Measurements from ENCODE around the gene VKORC1L1.

Gene VKORC1L1

GRCh38 chr7:65974876-65975275 lies 102.0 kb downstream of the VKORC1L1 start:
- DNase-seq (ENCODE audit: low read depth): no peak

GRCh38 chr7:65975814-65976445 lies 103.1 kb downstream of the VKORC1L1 start:
- H3K4me3 ChIP-seq (ENCODE audit: control insufficient read depth, low read depth, low read length): no peak overlapping the region
- TF ChIP-seq CTCF (conservative IDR thresholded peaks at IDR 0.05; ENCODE audit: control insufficient read depth, insufficient read depth, low read depth, low read length): no peak
- no peak for DNase-seq (ENCODE audit: low read depth)

More at GRCh38 chr7:65974876-65975275, 102.0 kb downstream of the VKORC1L1 start:
- TF ChIP-seq CTCF (conservative IDR thresholded peaks at IDR 0.05; ENCODE audit: control insufficient read depth, insufficient read depth, low read depth, low read length): no peak
- H3K4me3 ChIP-seq (ENCODE audit: control insufficient read depth, low read depth, low read length): no peak overlapping the region

GRCh38 chr7:65976659-65977196 lies 103.9 kb downstream of the VKORC1L1 start:
- no peak overlapping the region for H3K4me3 ChIP-seq (ENCODE audit: control insufficient read depth, low read depth, low read length)
- no peak for TF ChIP-seq CTCF (conservative IDR thresholded peaks at IDR 0.05; ENCODE audit: control insufficient read depth, insufficient read depth, low read depth, low read length)
- DNase-seq (ENCODE audit: low read depth): no peak

- H3K4me3 ChIP-seq (ENCODE audit: control insufficient read depth, low read depth, low read length): no peak overlapping the region
- no peak for DNase-seq (ENCODE audit: low read depth)
- TF ChIP-seq CTCF (conservative IDR thresholded peaks at IDR 0.05; ENCODE audit: control insufficient read depth, insufficient read depth, low read depth, low read length): no peak
These were observed 106.2 kb downstream of the VKORC1L1 start for GRCh38 chr7:65978891-65979582.

GRCh38 chr7:65979583-65980477 lies 107.0 kb downstream of the VKORC1L1 start:
- no peak for TF ChIP-seq CTCF (conservative IDR thresholded peaks at IDR 0.05; ENCODE audit: control insufficient read depth, insufficient read depth, low read depth, low read length)
- no peak overlapping the region for H3K4me3 ChIP-seq (ENCODE audit: control insufficient read depth, low read depth, low read length)
- no peak for DNase-seq (ENCODE audit: low read depth)

- peak overlapping the region; percentile 76 for H3K4me3 ChIP-seq (ENCODE audit: control insufficient read depth, low read depth, low read length)
- DNase-seq (ENCODE audit: low read depth): peak; percentile 34
- TF ChIP-seq CTCF (conservative IDR thresholded peaks at IDR 0.05; ENCODE audit: control insufficient read depth, insufficient read depth, low read depth, low read length): no peak
These were observed 107.8 kb downstream of the VKORC1L1 start for GRCh38 chr7:65980478-65981250.

Measured in fibroblast of mammary gland (primary cell).